Body of pancreas (tissue), 4 donors: ENCODE results near the gene GUSB. TPM values are rescaled to one million over a fixed set of nuclear protein-coding genes. Genes with fewer than 3 reads are reported as not detected.
"Not testable (repeated sequence)": the region's sequence is repeated elsewhere in the genome, so short reads cannot be mapped to it uniquely, and the experiment has no call there.

ENCODE experiments used
- ATAC-seq: fragments of 150-250 bp; one replicate; pipeline ENCODE4 v1.9.1; 2016
- DNase-seq, 4 donors: peaks; one replicate each; pipeline ENCODE4 v3.0.0-alpha.2; 2019
- H3K27ac ChIP-seq, 4 donors: fragments of 200-600 bp; sonication (generic); 1 replicate in 3 of 4; 2 replicates in 1 of 4; pipeline versions ENCODE4 v1.5.1 to v1.6.1; 2016 to 2019; ENCODE audit warnings: mild to moderate bottlenecking in 1 of 4, mixed read lengths in 1 of 4, moderate library complexity in 1 of 4
- H3K27me3 ChIP-seq, 2 donors: fragments of 200-600 bp; sonication (generic); one replicate each; pipeline ENCODE4 v1.6.0; 2016; ENCODE audit warnings: mild to moderate bottlenecking in 1 of 2
- H3K36me3 ChIP-seq, 2 donors: fragments of 200-600 bp; sonication (generic); replicated peaks in 1 of 2; 2 replicates each; pipeline ENCODE4 v1.5.1; 2016; ENCODE audit warnings: low read depth in 2 of 2; ENCODE audit not compliant: insufficient read depth in 1 of 2
- H3K4me1 ChIP-seq: fragments of 200-600 bp; sonication (generic); one replicate; pipeline ENCODE4 v1.6.0; 2016
- H3K4me3 ChIP-seq, 2 donors: fragments of 200-600 bp; sonication (generic); 1 replicate in 1 of 2; 2 replicates in 1 of 2; pipeline ENCODE4 v1.5.1; 2016 to 2019
- H3K9me3 ChIP-seq, 3 donors: fragments of 200-600 bp; sonication (generic); 1 replicate in 2 of 3; 2 replicates in 1 of 3; pipeline ENCODE4 v1.5.1; 2016
- POLR2A ChIP-seq, 3 donors: fragments of 450-650 bp; IDR thresholded peaks; one replicate each; pipeline ENCODE4 v1.6.1; 2016; ENCODE audit warnings: antibody characterized with exemption in 3 of 3, mild to moderate bottlenecking in 2 of 3
- WGBS, 2 donors: methylation state at CpG; one replicate each; pipeline ENCODE4 v1.1.5; 2017; 5-methylcytosine and 5-hydroxymethylcytosine counted together
- intact Hi-C: fragments of 100-400 bp; cut with DNase I; formaldehyde crosslinking; loops from one replicate; pipeline ENCODE4 v1.15.1; 2023
- total RNA-seq, 2 donors: library from RNA; depleted of rRNA; stranded (reverse); fragments of >200 nt; gene quantifications; one replicate each; pipeline ENCODE4 v1.1.0, GENCODE V29; 2016
- TF ChIP-seq, protein P1 (sequence below), 7 experiments: fragments of 450-650 bp in 4 of 7; fragments of 200-600 bp in 3 of 7; sonication (generic) in 3 of 7; IDR thresholded peaks; one replicate each; pipeline ENCODE4 v1.5.1; 2016 to 2019; ENCODE audit warnings: antibody characterized with exemption in 7 of 7

GUSB gene
- total RNA-seq, 2 donors from 2014 or later = 27.0 to 50.8 TPM

DNA sequence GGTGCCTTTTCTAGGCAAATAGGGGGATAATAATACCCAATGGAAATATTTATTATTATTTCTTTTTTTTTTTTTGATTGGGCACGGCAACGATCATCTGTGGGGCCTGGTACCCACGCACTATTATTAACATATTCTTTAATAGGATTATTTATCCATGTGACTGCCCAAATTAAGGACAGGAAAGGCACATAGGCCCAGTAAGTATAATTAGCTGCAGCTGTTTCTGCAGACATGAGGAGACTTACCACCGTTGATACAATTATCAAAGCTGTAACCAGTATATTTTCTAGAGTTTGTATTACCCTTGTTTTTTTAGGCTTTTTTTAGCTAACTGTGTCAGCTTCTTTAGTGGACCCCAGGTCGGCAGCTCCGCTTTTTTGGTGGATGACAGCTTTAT lies 25.2 kb upstream of the GUSB start:
- Histone ChIP-seq H3K4me3 (no peak overlapping the region), H3K27ac (no peak overlapping the region), H3K27me3 (no peaks in the 10 kb centered on the region), H3K4me1 (no peaks in the 10 kb centered on the region), H3K9me3 (no peaks in the 10 kb centered on the region), H3K36me3 (no peaks in the 10 kb centered on the region)
- DNase-seq (no peak), ATAC-seq (no peak)
- TF ChIP-seq, protein P1, sequence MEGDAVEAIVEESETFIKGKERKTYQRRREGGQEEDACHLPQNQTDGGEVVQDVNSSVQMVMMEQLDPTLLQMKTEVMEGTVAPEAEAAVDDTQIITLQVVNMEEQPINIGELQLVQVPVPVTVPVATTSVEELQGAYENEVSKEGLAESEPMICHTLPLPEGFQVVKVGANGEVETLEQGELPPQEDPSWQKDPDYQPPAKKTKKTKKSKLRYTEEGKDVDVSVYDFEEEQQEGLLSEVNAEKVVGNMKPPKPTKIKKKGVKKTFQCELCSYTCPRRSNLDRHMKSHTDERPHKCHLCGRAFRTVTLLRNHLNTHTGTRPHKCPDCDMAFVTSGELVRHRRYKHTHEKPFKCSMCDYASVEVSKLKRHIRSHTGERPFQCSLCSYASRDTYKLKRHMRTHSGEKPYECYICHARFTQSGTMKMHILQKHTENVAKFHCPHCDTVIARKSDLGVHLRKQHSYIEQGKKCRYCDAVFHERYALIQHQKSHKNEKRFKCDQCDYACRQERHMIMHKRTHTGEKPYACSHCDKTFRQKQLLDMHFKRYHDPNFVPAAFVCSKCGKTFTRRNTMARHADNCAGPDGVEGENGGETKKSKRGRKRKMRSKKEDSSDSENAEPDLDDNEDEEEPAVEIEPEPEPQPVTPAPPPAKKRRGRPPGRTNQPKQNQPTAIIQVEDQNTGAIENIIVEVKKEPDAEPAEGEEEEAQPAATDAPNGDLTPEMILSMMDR (IDR thresholded peaks at IDR 0.05) = no peak
- no peak for TF ChIP-seq POLR2A (IDR thresholded peaks at IDR 0.05)
- intact Hi-C loops = no loop called here
- WGBS, 2 donors = 88 to 92% methylated on average over 6 of the region's 6 CpGs

DNA sequence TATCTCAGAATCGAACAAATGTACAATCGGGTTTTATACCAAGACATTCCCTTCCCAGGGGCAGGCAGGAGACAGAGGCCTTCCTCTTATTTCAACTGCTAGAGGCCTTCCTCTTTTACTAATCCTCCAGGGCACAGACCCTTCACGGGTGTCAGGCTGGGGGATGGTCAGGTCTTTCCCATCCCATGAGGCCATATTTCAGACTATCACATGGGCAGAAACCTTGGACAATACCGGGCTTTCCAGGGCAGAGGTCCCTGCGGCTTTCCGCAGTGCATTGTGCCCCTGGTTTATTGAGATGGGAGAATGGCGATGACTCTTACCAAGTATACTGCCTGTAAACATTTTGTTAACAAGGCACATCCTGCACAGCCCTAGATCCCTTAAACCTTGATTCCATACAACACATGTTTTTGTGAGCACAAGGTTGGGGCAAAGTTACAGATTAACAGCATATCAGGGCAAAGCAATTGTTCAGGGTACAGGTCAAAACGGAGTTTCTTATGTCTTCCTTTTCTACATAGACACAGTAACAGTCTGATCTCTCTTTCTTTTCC lies 23.2 kb upstream of the GUSB start:
- H3K4me3 ChIP-seq, DNase-seq, H3K36me3 ChIP-seq, H3K27ac ChIP-seq, H3K27me3 ChIP-seq, ATAC-seq, intact Hi-C loops, H3K9me3 ChIP-seq, H3K4me1 ChIP-seq: not testable (repeated sequence)
- 71 to 73% methylated on average over 4 to 8 of the region's 8 CpGs for WGBS, 2 donors

DNA sequence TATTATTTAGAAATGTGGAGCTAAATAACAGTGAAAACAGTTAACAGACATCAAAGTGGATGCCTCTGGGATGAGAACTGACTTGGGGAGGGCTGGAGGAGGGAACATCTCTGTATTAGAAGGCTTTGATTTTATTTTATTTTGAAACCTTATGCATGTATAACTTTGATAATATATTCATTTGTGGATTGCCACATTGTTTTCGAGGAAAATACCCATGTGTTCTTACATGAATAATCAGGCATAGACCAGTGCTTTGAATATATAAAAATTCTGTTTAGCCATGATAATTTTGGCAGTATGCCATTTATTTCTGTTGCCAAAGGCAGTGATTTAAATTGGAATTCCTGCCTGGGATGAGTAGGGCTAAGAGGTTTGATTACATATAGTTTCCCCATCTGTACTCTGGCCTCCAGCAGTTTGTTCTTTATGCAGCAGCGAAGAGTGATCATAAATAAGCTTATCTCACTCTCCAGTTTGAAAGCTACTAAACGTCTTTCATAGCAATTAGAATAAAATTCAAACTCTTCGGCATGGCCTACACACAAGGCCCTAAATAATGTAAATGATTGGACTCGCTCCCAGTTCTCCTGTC lies 18.9 kb upstream of the GUSB start:
- H3K4me1 ChIP-seq, H3K9me3 ChIP-seq, intact Hi-C loops, H3K27me3 ChIP-seq, ATAC-seq, H3K36me3 ChIP-seq, H3K4me3 ChIP-seq, DNase-seq, H3K27ac ChIP-seq: not testable (repeated sequence)
- WGBS, 2 donors = 75 to 88% methylated on average over 1 of the region's 5 CpGs

DNA sequence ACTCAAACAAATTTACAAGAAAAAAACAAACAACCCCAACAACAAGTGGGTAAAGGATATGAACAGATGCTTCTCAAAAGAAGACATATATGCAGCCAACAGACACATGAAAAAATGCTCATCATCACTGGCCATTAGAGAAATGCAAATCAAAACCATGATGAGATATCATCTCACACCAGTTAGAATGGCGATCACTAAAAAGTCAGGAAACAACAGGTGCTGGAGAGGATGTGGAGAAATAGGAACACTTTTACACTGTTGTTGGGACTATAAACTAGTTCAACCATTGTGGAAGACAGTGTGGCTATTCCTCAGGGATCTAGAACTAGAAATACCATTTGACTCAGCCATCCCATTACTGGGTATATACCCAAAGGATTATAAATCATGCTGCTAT lies 13.0 kb upstream of the GUSB start:
- WGBS, 2 donors = 14 to 55% methylated on average over 1 of the region's 1 CpG
- H3K27ac ChIP-seq, H3K27me3 ChIP-seq, DNase-seq, H3K9me3 ChIP-seq, ATAC-seq, intact Hi-C loops, H3K4me3 ChIP-seq, H3K4me1 ChIP-seq, H3K36me3 ChIP-seq: not testable (repeated sequence)

DNA sequence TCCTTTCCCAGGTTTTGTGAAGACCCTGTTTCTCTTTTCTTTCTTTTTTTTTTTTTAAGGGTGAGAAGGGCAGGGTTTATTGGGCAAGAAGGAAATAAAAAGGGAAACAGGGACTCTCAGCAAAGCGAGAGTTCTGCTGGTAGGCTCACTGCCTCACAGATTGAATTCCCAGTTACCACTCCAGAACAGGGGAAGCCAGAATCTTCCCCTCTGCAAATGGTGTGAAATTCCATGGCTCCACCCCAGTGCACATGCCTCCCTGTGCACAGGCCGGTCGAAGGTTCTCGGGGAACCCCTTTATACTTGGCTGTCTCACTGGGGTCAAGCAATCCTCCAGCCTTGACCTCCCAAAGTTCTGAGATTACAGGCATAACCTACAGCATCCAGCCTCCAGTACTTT lies 10.5 kb upstream of the GUSB start:
- Histone ChIP-seq H3K27ac (no peak overlapping the region), H3K9me3 (no peaks in the 10 kb centered on the region), H3K36me3 (no peaks in the 10 kb centered on the region), H3K4me1 (no peaks in the 10 kb centered on the region), H3K27me3 (no peaks in the 10 kb centered on the region), H3K4me3 (no peak overlapping the region)
- intact Hi-C loops = no loop called here
- TF ChIP-seq, protein P1 (IDR thresholded peaks at IDR 0.05) = no peak
- no peak for TF ChIP-seq POLR2A (IDR thresholded peaks at IDR 0.05)
- 84 to 89% methylated on average over 4 of the region's 4 CpGs for WGBS, 2 donors
- no peak for ATAC-seq
- DNase-seq = no peak

DNA sequence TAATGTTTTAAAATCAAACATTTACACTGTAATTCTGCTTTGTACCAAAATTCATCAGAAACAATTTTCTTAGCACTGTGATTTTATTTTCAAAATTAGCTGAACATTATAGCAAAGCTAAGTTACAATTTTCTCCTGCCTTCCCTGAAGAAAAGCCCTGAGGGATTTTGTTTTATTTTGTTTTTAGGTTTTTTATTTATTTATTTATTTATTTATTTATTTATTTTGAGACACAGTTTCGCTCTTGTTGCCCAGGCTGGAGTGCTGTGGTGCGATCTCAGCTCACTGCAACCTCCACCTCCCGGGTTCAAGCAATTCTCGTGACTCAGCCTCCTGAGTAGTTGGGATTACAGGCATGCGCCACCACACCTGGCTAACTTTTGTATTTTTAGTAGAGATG lies 9.8 kb upstream of the GUSB start:
- intact Hi-C loops, ATAC-seq, H3K4me3 ChIP-seq, DNase-seq, H3K9me3 ChIP-seq, H3K27me3 ChIP-seq, H3K4me1 ChIP-seq, H3K27ac ChIP-seq, H3K36me3 ChIP-seq: not testable (repeated sequence)
- WGBS, 2 donors = 93 to 94% methylated on average over 5 of the region's 5 CpGs

DNA sequence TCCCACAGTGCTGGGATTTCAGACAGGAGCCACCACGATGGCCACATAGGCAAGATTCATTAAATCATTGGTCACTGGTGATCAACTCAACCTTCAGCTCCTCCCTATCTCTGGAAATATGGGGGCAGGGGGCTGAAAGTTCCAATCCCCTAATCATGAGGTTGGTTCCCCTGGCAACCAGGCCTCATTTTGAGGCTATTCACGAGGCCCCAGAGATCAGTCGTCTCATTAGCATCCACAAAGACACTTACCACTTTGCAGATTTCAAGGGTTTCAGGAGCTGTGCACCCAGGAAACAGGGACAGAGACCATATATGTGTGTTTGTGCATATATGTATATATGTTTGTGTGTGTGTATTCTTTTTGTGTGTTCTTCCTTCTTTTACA lies 7.7 kb upstream of the GUSB start:
- Histone ChIP-seq H3K9me3 (no peaks in the 10 kb centered on the region), H3K27me3 (no peaks in the 10 kb centered on the region), H3K4me1 (no peaks in the 10 kb centered on the region), H3K27ac (no peak overlapping the region), H3K4me3 (no peak overlapping the region), H3K36me3 (no peaks in the 10 kb centered on the region)
- 68 to 76% methylated on average over 3 of the region's 3 CpGs for WGBS, 2 donors
- no peak for ATAC-seq
- intact Hi-C loops = no loop called here
- no peak for TF ChIP-seq POLR2A (IDR thresholded peaks at IDR 0.05)
- TF ChIP-seq, protein P1 (IDR thresholded peaks at IDR 0.05) = no peak
- no peak for DNase-seq

DNA sequence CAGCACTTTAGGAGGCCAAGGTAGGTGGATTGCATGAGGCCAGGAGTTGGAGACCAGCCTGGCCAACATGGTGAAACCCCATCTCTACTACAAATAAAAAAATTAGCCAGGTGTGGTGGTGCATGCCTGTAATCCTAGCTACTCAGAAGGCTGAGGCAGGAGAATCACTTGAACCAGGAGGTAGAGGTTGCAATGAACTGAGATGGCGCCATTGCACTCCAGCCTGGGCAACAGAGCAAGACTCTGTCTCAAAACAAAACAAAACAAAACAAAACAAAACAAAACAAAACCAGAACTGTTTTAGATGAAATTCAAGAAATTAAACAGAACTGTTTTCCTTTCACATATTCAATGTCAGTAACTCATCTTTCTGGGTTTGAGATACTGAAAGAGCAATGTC lies 6.5 kb upstream of the GUSB start:
- WGBS, 2 donors = 94% methylated on average over 1 of the region's 1 CpG
- H3K27ac ChIP-seq, H3K27me3 ChIP-seq, H3K4me1 ChIP-seq, H3K4me3 ChIP-seq, H3K36me3 ChIP-seq, H3K9me3 ChIP-seq, intact Hi-C loops, DNase-seq, ATAC-seq: not testable (repeated sequence)
